Skeletal muscle cell (primary cell): Measurements from ENCODE around the gene STT3B.

Experiments used
- DNase-seq: peaks from one replicate; pipeline ENCODE4 v3.0.0-alpha.2; 2010; ENCODE audit warnings: low read depth
- H3K4me3 ChIP-seq: 2 replicates; pipeline ENCODE4 v1.5.1; 2011; ENCODE audit warnings: low read depth, mild to moderate bottlenecking, control low read depth, low read length, moderate library complexity

STT3B gene

GRCh38 chr3:31515486-31516284 lies 17.0 kb upstream of the STT3B start:
- H3K4me3 ChIP-seq: no peak overlapping the region
- no peak for DNase-seq

- DNase-seq: no peak
These were observed 16.0 kb upstream of the STT3B start for GRCh38 chr3:31516757-31517156.

GRCh38 chr3:31521468-31521867 lies 11.3 kb upstream of the STT3B start:
- H3K4me3 ChIP-seq: no peak overlapping the region
- DNase-seq: no peak

More at GRCh38 chr3:31516757-31517156, 16.0 kb upstream of the STT3B start:
- H3K4me3 ChIP-seq: no peak overlapping the region

GRCh38 chr3:31522152-31522551 lies 10.6 kb upstream of the STT3B start:
- H3K4me3 ChIP-seq: no peak overlapping the region
- DNase-seq: no peak

- no peak overlapping the region for H3K4me3 ChIP-seq
- DNase-seq: no peak
These were observed 9.2 kb upstream of the STT3B start for GRCh38 chr3:31523543-31523942.

GRCh38 chr3:31525532-31525931 lies 7.2 kb upstream of the STT3B start:
- no peak overlapping the region for H3K4me3 ChIP-seq
- no peak for DNase-seq

GRCh38 chr3:31529421-31529820 lies 3.3 kb upstream of the STT3B start:
- H3K4me3 ChIP-seq: no peak overlapping the region
- DNase-seq: no peak

GRCh38 chr3:31530039-31530959 lies 2.4 kb upstream of the STT3B start:
- DNase-seq: no peak
- H3K4me3 ChIP-seq: no peak overlapping the region

GRCh38 chr3:31530960-31531335 lies 1.8 kb upstream of the STT3B start:
- H3K4me3 ChIP-seq: peak overlapping the region; percentile 87
- DNase-seq: no peak

GRCh38 chr3:31531452-31531991 lies 1.2 kb upstream of the STT3B start:
- no peak for DNase-seq
- H3K4me3 ChIP-seq: peak overlapping the region; percentile 87

- H3K4me3 ChIP-seq: peak overlapping the region; percentile 87
- DNase-seq: peak; percentile 98
These were observed 636 bp upstream of the STT3B start for GRCh38 chr3:31531992-31532586.

GRCh38 chr3:31533169-31534064 lies 692 bp downstream of the STT3B start:
- no peak for DNase-seq
- peak overlapping the region; percentile 87 for H3K4me3 ChIP-seq

- peak overlapping the region; percentile 87 for H3K4me3 ChIP-seq
- no peak for DNase-seq
These were observed 1.3 kb downstream of the STT3B start for GRCh38 chr3:31534065-31534425.

GRCh38 chr3:31536497-31536896 lies 3.8 kb downstream of the STT3B start:
- DNase-seq: no peak
- no peak overlapping the region for H3K4me3 ChIP-seq

GRCh38 chr3:31538801-31539200 lies 6.1 kb downstream of the STT3B start:
- no peak for DNase-seq

GRCh38 chr3:31539275-31539674 lies 6.5 kb downstream of the STT3B start:
- H3K4me3 ChIP-seq: no peak overlapping the region

More at GRCh38 chr3:31538801-31539200, 6.1 kb downstream of the STT3B start:
- no peak overlapping the region for H3K4me3 ChIP-seq

GRCh38 chr3:31541089-31541488 lies 8.4 kb downstream of the STT3B start:
- H3K4me3 ChIP-seq: no peak overlapping the region
- no peak for DNase-seq

More at GRCh38 chr3:31539275-31539674, 6.5 kb downstream of the STT3B start:
- DNase-seq: no peak

- no peak overlapping the region for H3K4me3 ChIP-seq
- no peak for DNase-seq
These were observed 9.5 kb downstream of the STT3B start for GRCh38 chr3:31542246-31542645.

GRCh38 chr3:31543375-31543774 lies 10.7 kb downstream of the STT3B start:
- no peak overlapping the region for H3K4me3 ChIP-seq
- DNase-seq: no peak
